ELF-1 (cell line): ENCODE measurements around the gene STX11.
"Not testable (repeated sequence)": the region's sequence is repeated elsewhere in the genome, so short reads cannot be mapped to it uniquely, and the experiment has no call there.

Experiments used
- DNase-seq: peaks from one replicate; pipeline ENCODE4 v3.0.0-alpha.2; 2016; ENCODE audit warnings: low read depth, low spot score

The STX11 gene

DNA sequence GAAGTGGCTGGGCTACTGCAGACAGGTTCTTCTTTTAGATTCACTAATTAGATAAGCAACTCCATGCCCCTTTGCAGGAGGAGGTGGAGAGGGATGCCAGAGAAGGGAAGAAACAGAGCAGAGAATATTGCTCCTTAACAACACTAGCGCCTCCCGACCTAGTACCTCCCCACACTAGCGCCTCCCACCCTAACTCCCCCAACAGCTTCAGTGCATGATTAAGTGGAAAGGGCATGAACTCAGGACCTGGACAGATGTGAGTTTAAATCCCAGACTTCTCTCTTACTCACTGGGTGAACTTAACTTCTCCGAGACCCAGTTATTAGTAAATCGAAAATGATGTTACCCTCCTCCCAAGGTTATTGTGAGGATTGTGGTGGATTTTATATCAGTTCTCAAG, 25.7 kb downstream of the STX11 start:
- no peak for DNase-seq

DNA sequence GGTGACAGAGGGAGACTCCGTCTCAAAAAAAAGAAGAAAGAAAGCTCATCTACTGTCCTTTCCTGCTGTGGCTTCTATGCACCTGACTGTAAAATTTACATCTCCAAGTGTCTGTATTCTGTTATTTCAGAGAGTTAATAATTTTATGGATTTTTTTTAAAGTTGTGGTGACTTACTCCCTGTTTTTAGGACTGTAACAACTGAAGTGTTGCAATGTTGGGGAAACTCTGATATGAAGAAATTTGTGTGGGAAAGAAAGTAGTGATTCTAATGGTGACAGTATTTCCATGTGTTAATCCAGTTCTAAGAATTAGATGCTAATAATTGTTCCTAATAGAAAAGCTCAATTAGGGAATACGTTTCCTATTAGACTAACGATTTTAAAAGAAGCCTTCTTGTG, 27.4 kb downstream of the STX11 start:
- DNase-seq = no peak

DNA sequence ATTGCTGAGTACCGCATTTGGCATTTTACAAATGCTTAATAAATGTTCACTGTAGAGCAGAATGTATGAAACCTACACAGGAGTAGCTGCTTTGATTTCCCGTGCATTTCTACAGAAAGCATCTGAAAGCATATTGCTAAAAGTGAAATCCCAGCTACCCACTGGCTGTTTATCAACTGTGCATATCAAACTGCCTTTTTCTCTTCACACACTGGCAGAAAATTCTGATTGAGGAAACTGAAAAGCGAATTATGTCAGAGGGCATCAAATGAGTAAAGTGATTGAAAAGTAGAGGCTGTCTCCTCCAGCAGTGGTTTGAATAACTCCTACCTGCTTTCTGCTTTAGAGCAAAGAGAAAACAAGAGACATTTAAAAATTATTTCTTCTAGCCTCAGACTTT, 28.0 kb downstream of the STX11 start:
- no peak for DNase-seq

DNA sequence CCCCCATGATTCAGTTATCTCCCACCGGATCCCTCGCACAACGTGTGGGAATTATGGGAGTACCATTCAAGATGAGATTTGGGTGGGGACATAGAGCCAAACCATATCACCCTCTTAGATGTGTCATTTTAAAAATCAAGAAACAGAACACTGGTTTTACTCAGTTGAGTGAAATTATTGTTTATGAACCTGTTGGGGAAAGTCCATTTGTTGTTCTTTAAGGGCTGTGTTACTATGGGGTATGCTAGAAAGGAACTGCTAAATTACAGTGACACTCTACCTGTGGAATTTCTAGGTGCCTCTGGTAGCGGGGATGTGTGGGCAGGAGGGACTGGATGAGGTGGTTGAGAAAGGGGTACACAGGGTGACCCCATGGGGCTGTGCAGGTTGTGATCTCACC, 28.9 kb downstream of the STX11 start:
- no peak for DNase-seq

DNA sequence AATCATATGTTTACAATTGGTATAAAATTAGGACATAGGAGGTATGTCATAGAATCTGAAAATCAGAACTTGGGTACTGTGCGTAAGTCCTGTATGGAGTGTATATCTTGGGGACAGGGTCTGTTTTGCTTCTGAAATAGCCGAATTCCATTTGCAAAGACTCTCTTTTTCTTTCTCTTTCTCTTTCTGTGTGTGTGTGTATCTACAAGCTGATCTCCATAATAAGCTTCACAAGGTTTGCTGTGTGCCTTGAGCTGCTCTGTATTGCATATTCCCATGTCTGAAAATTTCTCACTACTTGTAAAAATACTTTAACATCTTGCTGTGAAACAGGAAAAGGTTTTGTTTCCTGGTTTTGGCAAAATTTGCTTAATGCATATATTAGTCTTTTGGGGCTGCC, 29.5 kb downstream of the STX11 start:
- no peak for DNase-seq

- not testable (repeated sequence) for DNase-seq
Observed at GRCh38 chr6:144180354-144180753, 30.0 kb downstream of the STX11 start.

DNA sequence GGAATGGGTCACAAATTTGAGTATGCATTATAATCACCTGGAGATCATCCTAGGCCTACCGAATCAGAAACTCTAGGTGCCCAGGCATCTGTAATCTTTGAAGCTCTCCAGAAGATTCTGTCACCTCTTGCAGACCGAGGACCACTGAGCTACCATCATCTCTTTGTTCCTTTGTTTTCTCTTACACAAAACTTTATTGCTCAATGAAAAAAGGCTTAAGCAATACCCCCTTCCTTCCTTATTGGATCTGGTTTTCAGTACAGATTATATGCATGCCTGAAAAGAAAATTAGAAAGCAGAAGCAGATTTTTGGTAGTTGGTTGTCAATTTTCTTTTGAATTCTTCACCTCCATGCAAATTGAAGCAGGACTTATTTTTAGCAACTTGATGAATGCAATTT, 31.3 kb downstream of the STX11 start:
- DNase-seq = no peak

DNA sequence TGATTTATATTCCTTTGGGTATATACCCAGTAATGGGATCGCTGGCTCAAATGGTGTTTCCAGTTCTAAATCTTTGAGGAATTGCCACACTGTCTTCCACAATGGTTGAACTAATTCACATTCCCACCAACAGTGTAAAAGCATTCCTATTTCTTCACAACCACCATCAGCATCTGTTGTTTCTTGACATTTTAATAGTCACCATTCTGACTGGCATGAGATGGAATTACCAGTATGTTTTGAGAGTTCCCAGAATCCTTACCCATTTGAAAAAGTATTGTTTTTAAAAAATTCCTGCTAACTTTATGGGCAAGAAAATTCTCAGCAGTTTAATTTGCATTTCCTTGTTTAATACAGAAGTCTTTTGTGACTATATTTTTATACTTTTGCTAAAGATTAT, 33.9 kb downstream of the STX11 start:
- not testable (repeated sequence) for DNase-seq

DNA sequence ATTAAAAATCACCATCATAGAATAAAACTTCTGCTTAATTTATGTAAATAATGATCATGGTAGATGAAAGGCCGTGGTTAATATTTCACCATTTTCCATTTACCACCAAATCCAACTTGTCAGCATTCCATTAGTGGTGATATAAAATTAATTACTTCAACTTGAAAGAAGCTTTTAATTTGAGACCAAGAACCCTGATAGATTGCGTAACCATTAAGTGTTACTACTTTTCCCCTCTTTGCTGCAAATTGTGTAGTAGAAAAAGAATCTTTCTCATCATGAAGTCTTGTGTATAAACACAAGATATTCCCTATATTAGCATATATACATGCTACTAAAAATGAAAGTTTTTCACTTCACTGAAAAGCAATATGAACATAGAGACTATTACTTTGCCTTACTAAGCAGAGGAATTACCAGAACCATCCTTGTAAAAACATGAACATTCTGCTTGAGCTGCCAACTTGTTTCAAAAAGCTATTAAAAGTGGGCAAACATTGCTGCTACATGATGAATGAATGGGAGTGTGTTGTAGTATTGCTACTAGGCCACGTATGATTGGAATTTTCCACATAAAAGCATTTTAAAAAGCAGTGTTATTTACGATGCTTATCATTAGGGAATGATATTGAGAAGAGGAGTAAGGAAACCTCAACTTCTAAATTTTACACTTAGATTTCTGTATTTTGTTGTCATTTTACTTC, 35.0 kb downstream of the STX11 start:
- DNase-seq = no peak

GRCh38 chr6:144186817-144187625, 36.7 kb downstream of the STX11 start:
- DNase-seq = no peak

- DNase-seq = no peak
Observed at GRCh38 chr6:144189351-144189750, 39.0 kb downstream of the STX11 start.

DNA sequence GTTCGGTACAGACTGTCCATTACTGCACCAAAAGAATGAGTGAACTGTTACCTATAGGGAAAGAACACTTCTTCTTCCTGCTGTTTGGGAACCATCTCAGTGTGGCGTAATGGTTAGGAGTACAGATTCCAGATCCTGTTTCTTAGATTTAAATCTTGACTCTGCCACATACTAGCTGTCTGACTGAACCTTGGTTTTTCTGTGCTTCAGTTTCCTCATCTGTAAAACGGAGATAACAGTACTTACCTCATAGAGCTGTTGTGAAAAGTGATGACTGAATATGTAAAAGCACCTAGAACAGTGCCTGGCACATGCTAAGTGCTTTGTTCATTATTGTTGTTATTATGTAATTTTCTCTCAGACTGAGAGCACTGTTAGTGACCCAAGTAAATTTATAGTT, 39.8 kb downstream of the STX11 start:
- DNase-seq = no peak

DNA sequence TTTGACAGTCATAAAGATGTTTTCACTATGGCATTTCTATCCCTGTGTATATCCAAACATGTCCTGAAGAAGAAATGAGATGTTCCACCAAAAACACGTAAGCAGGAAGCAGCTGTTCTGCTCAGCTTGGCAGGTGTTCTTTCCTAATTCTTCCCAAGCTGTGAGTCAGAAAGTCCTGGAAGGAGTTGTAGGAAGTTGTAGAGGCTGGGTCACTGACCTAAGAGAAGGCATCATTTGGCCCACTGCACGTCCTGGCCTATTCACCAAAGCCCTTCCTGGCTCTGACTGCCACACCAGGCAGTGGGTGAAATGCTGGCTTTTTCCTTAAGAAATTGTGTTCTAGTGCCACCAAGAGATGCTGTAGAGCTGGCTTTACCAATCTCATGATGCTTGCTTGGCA, 40.3 kb downstream of the STX11 start:
- no peak for DNase-seq

DNA sequence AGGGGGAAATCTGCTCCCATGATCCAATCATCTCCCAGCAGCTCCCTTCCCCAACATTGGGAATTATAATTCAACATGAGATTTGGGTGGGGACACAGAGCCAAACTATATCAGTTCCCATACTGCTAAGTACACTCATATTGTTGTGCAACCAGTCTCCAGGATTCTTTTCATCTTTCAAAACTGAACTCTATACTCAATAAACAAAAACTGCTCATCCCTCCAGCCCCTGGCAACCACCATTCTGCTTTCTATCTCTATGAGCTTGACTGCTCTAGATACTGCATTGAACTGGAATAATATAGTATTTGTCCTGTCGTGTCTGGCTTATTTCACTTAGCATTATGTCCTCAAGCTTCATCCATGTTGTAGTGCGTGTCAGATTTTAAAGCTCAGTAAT, 42.9 kb downstream of the STX11 start:
- DNase-seq = no peak

DNA sequence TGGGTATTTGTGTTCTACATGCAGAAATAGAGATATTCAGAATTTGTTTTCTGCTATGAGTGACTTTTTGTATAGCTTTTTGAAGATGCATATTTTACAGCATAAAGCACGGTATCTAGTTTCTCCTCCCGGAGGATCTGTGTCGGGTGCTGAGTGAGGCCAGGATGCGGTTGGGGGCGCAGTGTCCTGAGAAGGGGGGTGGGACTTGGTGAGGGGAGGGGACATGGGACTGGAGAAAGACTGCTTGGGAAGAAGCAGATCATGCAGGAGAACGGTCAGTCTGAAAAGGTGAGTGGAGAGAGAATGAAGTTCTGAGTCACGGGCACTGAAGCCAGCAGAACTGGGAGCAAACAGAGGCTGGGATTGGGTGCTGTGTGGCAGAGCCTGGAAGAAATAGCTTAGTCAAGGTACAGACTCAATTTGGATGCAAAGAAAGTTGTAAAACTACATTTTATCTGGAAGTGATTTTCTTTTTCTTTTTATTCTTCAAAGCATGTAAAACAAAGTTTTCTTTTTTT, 44.0 kb downstream of the STX11 start:
- DNase-seq = no peak

DNA sequence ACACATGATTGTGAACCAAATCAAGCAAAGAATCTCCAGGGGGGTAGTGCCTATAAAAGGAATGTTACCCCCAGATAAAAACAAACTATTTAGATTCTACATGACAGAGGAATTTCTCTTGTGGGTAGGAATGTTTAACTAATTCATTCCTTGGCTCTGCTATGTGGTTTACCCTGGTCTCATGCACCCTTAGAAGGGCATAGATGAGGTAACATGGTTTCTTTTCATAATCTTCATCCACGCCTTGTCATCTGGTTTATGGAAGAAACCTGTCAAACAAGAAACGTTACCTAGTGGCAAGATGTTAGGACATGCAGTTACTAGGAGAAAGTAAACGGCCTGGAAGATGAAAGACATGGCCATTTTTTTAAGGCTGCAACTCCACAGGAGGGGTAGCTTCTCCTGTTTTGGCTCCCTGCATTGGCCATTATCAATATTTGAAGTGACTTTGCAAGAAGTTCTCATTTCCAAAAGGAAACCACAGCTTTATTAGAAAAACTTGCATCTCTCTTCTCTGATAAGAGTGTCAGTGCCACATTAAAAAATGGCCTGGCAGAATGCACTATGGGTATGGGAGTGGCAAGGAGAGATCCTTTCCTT, 45.5 kb downstream of the STX11 start:
- no peak for DNase-seq

GRCh38 chr6:144197919-144198318, 47.6 kb downstream of the STX11 start:
- DNase-seq = no peak

DNA sequence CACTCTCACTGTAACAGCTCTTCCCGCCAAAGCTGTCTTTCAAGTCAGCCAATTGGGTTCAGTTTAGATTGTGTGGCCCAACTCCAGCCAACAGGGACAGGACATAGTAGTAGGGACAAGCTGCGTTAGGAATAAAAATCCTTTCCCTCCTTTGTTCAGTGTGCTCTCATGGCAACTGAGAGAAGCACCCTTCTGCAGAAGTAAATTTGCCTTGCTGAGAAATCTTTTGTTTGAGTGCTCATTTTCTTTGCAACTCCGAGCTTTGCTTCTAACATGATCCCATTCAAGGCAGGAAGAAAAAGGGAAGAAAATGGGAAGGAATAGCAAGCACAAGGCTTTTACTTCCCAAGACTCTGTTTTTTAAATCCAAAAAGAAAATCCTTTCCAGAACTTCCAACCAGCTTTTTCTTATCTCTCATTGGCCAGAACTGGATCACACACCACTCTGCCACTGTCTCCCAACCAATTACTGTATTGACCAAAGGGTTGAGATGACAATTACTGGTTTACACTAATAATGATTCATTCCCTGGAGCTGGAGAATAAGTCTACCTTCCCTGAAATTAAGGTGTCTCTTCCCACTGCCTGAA, 52.7 kb downstream of the STX11 start:
- no peak for DNase-seq

- no peak for DNase-seq
Observed at GRCh38 chr6:144211160-144211559, 60.8 kb downstream of the STX11 start.

GRCh38 chr6:144213315-144213714, 63.0 kb downstream of the STX11 start:
- no peak for DNase-seq

DNA sequence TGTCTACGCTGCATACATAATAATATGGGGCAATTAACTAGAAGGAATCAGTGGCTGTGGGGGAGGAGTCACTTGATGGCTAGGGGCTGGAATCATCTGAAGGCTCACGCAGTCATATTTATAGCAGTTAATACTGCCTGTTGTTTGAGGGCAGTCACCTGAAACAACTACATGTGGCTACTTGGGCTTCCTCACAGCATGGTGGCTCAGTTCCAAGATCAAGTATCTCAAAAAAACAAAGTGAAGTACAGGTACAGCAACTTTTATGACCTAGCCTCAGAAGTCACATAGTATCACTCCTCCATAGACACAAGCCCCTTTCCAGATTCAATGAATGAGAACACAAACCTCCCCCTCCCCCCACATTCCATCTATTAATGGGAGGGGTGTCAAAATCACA, 63.7 kb downstream of the STX11 start:
- no peak for DNase-seq
